Glomerular visceral epithelial cell (primary cell): ENCODE measurements around the gene SCYGR8.
"Not testable (repeated sequence)": the region's sequence is repeated elsewhere in the genome, so short reads cannot be mapped to it uniquely, and the experiment has no call there.

ENCODE experiments used
- DNase-seq: peaks from one replicate; pipeline ENCODE4 v3.0.0-alpha.2; 2016; ENCODE audit errors: extremely low spot score

Gene SCYGR8, protein sequence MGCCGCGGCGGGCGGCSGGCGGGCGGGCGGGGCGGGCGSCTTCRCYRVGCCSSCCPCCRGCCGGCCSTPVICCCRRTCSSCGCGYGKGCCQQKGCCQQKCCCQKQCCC

DNA sequence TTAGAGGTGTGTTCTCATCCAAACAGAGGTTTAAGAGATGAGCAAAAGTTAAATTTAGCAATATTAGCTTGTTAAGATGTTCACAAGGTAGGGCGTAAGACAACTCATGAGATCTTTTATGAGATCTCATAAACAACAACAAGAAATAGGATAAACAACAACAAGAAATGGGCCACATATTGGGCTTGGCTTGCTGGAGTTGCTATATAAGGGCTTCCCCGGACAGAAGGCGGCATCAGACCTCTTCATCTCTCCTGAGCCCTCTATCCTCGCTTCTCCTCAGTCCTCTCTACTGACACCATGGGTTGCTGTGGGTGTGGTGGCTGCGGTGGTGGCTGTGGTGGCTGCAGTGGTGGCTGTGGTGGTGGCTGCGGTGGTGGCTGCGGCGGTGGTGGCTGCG lies at the start of gene SCYGR8:
Gene SCYGR8, plus strand, starts transcription at position 301 of the 400 bp plus-strand sequence. Its CDS starts 0 bp downstream, at position 301.
- no peak for DNase-seq

GRCh38 chr2:227696990-227697679 lies 48.6 kb upstream of the SCYGR8 start:
- DNase-seq: no peak

DNA sequence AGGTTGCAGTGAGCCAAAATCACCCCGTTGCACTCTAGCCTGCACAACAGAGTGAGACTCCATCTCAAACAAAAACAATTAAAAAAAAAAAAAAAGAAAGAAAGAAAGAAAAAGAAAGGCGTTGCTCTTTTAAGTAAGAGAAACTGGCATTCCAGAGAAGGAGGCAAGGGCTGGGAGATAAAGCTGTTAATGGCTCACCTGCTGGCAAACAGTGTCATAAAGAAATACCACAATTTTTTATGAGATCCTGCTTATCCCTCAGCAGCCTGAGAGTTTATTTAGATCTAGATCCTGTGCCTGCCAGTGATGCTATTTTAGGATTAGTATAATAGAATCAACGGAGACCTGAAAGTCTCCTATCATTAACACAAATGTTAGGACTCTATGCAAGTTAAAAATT lies 44.1 kb upstream of the SCYGR8 start:
- DNase-seq: no peak

DNA sequence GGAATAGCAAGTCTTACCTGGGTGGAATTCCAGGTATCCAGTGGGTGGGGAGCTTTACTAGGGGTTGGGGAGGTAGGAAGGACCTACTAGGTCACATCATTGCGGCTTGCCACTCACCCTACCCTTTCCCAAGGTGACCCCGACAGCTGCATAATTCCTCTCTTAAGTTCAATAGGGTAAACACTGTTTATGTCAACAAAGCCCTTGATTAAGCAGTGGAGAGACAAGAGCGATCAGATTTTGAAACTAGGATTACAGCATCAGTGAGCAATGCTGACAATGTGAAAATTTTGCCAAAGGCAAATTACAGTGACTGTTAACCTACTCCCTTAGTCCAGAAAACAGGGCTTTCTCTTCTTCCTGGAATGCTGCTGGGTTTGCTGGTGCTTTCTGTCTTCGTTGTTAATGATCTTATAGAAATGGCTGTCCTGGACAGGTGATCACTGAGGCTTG lies 42.4 kb upstream of the SCYGR8 start:
- no peak for DNase-seq

DNA sequence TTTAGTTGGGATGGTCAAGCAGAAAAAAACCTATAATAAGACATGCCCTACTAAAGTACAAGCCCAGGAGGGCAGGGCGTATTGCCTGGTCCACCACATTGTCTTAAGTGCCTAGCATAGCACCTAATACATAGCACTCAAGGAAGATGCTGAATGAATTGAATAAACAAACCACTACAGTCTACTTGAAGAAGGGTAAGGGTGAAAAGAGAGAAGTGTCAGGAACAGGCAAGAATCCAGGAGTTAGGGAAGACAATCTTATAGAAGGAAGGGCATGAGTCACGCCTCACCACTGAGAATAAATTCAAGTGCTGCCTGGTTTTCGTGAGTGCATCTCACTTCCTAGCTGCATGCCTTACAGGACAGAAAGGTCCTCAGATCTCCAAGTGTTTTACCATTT lies 41.7 kb upstream of the SCYGR8 start:
- DNase-seq: no peak

GRCh38 chr2:227706859-227707258 lies 38.8 kb upstream of the SCYGR8 start:
- DNase-seq: no peak

- no peak for DNase-seq
Observed at GRCh38 chr2:227707390-227707789, 38.3 kb upstream of the SCYGR8 start.

- no peak for DNase-seq
Observed at GRCh38 chr2:227710986-227711385, 34.7 kb upstream of the SCYGR8 start.

- DNase-seq: no peak
Observed at GRCh38 chr2:227713291-227713690, 32.4 kb upstream of the SCYGR8 start.

DNA sequence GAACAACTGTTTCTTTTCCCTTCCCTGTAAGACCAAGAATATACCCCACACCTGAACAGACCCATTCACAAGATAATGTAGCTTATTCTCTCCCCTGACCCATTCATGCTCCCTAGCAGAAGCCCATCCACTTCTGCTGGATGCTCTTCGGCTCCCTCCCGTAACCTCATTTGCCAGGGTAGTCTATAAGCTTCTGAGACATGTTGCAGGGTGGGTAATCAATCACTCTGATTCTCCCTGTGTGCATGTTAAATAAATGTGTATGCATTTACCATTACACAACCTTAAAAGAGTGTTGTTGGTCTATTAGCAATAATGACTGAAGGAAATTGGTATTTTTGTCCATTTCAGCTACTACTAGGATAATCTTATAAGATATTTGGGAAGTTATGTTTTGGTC lies 29.2 kb upstream of the SCYGR8 start:
- no peak for DNase-seq

- peak; percentile 62 for DNase-seq
Observed at GRCh38 chr2:227717687-227718567, 27.8 kb upstream of the SCYGR8 start, which contains the start of gene SLC19A3. Gene SLC19A3, minus strand, starts transcription at chr2:227718028. Its CDS starts 15,710 bp downstream, at chr2:227702318.

DNA sequence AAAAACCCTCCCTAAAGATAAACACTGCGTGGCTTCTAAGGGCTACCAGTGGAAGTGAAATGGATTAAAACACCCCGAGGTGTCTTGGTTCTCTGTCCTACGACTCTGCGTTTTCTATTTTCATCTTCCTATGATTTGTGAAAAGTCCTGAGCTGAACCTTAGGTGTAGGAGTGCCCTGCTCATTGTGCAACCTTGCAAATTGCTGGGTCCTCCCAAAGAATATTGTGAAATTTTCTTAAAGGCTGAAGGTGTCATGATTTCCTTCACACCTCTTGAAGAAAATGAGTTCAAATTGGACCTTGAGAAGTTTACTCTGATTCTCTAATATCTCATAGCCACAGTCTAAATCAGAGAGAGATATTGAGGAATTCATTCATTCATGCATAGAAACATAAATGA lies 26.1 kb upstream of the SCYGR8 start:
- DNase-seq: no peak

DNA sequence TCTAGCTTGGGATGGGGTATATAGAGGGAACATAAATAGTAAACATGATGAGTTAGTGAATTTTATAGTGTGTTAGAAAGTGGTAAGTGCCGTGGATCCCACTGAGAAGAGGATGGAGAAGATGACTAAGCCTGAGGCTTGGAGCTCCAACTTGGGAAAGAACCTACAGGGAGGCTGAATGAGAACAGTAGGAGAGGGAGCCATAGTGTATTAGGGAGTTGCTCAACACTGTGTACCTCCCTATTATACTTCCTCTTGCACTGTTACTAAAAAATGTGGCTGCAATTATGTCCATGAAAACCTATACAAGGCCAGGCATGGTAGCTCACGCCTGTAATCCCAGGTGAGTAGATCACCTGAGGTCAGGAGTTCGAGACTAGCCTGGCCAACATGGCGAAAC lies 25.0 kb upstream of the SCYGR8 start:
- DNase-seq: no peak

GRCh38 chr2:227722821-227723220 lies 22.9 kb upstream of the SCYGR8 start:
- not testable (repeated sequence) for DNase-seq

DNA sequence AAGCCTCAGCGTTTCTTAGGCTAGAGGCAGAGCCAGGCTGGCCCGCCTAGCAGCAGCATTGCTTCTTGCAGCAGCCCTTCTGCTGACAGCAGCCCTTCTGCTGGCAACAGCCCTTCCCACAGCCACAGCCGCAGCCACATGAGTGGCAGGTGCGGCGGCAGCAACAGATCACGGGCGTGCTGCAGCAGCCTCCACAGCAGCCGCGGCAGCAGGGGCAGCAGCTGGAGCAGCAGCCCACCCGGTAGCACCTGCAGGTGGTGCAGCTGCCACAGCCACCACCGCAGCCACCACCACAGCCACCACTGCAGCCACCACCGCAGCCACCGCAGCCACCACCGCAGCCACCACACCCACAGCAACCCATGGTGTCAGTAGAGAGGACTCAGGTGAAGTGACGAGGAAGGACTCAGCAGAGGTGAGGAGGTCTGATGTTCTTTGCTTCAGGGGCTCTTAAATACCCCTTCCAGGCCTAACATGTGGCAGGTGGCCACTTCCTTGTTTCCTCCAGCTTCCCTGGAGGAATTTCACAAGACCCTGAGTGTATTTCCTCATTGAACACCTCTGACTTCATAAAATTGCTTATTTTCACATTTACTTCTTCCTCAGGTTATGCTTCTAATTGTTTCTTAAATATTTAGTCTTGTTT lies 21.2 kb upstream of the SCYGR8 start, which contains the start of gene SCYGR6:
Gene SCYGR6, minus strand, starts transcription at position 364 of the 646 bp plus-strand sequence. Its CDS starts 0 bp downstream, at position 364.
- no peak for DNase-seq

DNA sequence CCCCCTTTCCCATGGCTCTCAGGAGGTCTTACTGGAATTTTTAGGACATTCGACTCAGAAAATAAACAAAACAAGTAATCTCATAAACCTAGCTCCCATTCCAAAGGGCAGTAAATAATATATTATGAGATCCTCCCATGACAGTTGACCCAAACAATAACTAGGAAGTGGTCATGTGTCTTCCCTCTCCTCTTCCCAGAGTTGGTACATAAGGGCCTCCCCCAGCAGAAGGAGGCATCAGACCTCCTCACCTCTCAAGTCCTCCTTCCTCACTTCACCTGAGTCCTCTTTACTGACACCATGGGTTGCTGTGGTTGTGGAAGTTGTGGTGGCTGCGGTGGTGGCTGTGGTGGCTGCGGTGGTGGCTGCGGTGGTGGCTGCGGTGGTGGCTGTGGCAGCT lies 17.7 kb upstream of the SCYGR8 start, which contains the start of gene SCYGR7:
Gene SCYGR7, plus strand, starts transcription at position 301 of the 400 bp plus-strand sequence. Its CDS starts 0 bp downstream, at position 301.
- DNase-seq: no peak

DNA sequence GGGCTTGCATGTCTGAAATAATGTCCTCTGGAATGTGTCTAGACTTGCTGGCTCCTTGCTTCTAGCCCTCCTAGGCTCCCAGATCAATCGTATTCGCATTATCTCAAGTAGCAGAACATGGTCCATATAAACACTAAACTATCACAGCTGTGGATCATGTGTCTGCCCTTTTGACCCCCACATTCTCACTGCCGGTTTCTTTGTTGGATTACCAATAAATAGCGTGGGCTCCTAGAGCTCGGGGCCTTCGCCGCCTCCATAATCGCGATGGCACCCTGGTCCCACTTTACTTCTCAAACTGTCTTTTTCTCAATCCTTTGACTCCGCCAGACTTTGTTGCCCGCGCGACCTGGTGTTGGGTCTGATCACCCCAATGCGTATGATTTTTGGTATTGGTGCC lies 6.3 kb upstream of the SCYGR8 start:
- DNase-seq: no peak

DNA sequence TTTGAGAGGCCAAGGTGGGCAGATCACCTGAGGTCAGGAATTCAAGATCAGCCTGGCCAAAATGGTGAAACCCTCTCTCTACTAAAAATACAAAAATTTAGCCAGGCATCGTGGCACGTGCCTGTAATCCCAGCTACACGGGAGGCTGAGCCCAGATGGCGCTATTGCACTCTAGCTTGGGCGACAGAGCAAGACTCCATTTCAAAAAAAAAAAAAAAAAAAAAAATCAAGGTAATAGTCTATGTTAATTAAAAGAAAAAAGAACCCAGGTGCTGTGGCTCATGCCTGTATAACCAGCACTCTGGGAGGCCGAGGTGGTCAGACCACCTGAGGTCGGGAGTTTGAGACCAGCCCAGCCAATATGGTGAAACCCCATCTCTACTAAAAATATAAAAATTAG lies 5.0 kb upstream of the SCYGR8 start:
- peak; percentile 12 for DNase-seq

GRCh38 chr2:227748079-227748478 lies 2.4 kb downstream of the SCYGR8 start:
- no peak for DNase-seq

DNA sequence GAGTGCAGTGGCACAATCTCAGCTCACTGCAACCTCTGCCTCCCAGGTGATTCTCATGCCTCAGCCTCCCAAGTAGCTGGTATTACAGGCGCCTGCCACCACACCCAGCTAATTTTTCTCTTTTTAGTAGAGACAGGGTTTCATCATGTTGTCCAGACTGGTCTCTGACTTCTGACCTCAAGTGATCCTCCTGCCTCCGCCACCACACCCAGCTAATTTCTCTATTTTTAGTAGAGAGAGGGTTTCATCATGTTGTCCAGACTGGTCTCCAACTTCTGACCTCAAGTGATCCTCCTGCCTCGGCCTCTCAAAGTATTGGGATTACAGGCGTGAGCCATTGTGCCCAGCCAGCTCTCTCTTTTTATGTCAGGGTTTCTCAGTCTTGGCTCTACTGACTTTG lies 10.6 kb downstream of the SCYGR8 start:
- not testable (repeated sequence) for DNase-seq

GRCh38 chr2:227759411-227760118 lies 13.9 kb downstream of the SCYGR8 start:
- DNase-seq: peak; percentile 91
